AG04450 (cell line): ENCODE results near the gene CTSC. TPM values are rescaled to one million over a fixed set of nuclear protein-coding genes. Genes with fewer than 3 reads are reported as not detected.

Experiments used
- CTCF ChIA-PET: fragments of 300-600, 350-600 bp; formaldehyde crosslinking; extraction: SDS; loops from one replicate; lab custom pipeline; 2022; ENCODE audit warnings: antibody characterized with exemption, inconsistent platforms; lab: Charles Lee
- POLR2A ChIA-PET: fragments of 350-600 bp; formaldehyde crosslinking; extraction: SDS; loops from one replicate; lab custom pipeline; 2021; ENCODE audit warnings: antibody characterized with exemption, inconsistent platforms; lab: Yijun Ruan, JAX
- DNase-seq: peaks from one replicate; pipeline ENCODE4 v3.0.0-alpha.2; 2011; ENCODE audit warnings: low read depth, low spot score
- H3K27ac ChIP-seq: one replicate; pipeline ENCODE4 v1.5.1; 2012; ENCODE audit warnings: low read depth, low read length, control low read depth
- H3K27me3 ChIP-seq: one replicate; pipeline ENCODE4 v1.6.0; 2012; ENCODE audit warnings: low read length; ENCODE audit not compliant: control insufficient read depth, insufficient read depth
- H3K4me3 ChIP-seq: 2 replicates; pipeline ENCODE4 v1.5.1; 2011; ENCODE audit warnings: mild to moderate bottlenecking, low read depth, low read length, control low read depth
- H3K9me3 ChIP-seq: 2 replicates; pipeline ENCODE4 v1.5.1; 2012; ENCODE audit warnings: low read length; ENCODE audit not compliant: control insufficient read depth, insufficient read depth
- polyA plus RNA-seq: library from polyadenylated mRNA; depleted of rRNA; stranded (reverse); fragments of >200 nt; gene quantifications from 2 replicates; pipeline ENCODE4 v1.2.3, GENCODE V29; 2011
- TF ChIP-seq, protein P1 (sequence below): IDR thresholded peaks from 2 replicates; pipeline ENCODE4 v1.5.1; 2011; ENCODE audit warnings: low read depth, low read length, control low read depth, inconsistent platforms

Gene CTSC
- polyA plus RNA-seq, 1 experiment: 565 TPM

DNA sequence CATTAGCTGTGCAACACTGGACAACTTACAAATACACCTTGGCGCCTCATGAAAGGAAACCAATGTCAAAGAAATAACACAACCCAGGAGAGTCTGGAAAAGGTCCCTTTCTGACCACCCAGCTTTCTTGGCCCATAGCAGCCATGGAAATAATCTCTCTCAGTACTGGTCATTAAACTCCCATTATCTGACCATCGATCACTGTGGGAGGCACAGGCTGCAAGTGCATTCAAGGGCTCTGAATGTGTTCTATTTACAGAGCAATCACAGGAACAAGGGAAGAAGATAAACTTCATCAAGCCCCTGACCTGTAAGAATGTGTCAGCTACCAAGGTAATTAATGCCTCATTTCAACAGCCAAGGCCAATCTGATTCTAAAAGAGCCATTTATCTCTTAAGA, 40.1 kb downstream of the CTSC start:
- TF ChIP-seq, protein P1, sequence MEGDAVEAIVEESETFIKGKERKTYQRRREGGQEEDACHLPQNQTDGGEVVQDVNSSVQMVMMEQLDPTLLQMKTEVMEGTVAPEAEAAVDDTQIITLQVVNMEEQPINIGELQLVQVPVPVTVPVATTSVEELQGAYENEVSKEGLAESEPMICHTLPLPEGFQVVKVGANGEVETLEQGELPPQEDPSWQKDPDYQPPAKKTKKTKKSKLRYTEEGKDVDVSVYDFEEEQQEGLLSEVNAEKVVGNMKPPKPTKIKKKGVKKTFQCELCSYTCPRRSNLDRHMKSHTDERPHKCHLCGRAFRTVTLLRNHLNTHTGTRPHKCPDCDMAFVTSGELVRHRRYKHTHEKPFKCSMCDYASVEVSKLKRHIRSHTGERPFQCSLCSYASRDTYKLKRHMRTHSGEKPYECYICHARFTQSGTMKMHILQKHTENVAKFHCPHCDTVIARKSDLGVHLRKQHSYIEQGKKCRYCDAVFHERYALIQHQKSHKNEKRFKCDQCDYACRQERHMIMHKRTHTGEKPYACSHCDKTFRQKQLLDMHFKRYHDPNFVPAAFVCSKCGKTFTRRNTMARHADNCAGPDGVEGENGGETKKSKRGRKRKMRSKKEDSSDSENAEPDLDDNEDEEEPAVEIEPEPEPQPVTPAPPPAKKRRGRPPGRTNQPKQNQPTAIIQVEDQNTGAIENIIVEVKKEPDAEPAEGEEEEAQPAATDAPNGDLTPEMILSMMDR: no peak
- ChIA-PET POLR2A (no interaction called here), CTCF (no interaction called here)
- DNase-seq: no peak
- Histone ChIP-seq H3K27me3 (no peaks in the 10 kb centered on the region), H3K27ac (no peak overlapping the region), H3K9me3 (no peaks in the 10 kb centered on the region), H3K4me3 (no peak overlapping the region)

DNA sequence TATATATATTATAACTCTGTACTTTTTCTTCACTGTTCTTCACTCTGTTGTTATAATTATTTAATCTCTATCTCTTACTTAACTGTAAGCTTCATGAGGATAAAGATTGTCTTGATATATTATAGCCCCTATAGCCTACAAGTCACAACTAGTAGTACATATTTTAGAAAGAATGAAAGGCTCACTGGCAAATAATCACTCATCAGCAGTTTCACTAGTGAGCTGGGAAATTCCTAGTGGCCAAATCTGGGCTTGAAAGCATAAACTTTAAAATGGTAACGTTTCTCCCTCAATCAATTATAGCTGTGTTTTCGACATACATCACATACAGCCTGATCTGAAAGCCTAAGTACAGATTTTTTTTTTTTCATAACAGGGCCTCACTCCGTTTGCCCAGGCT, 42.5 kb downstream of the CTSC start:
- ChIA-PET POLR2A (no interaction called here), CTCF (interaction anchor here (0.7 to 2.0 kb wide), 4 partner anchors 10 to 258 kb away, joined by 3 to 10 read pairs (median 6); no protein-coding TSS in a partner anchor)
- TF ChIP-seq, protein P1: no peak
- DNase-seq: no peak
- Histone ChIP-seq H3K27ac (no peak overlapping the region), H3K4me3 (no peak overlapping the region), H3K9me3 (no peaks in the 10 kb centered on the region), H3K27me3 (no peaks in the 10 kb centered on the region)

DNA sequence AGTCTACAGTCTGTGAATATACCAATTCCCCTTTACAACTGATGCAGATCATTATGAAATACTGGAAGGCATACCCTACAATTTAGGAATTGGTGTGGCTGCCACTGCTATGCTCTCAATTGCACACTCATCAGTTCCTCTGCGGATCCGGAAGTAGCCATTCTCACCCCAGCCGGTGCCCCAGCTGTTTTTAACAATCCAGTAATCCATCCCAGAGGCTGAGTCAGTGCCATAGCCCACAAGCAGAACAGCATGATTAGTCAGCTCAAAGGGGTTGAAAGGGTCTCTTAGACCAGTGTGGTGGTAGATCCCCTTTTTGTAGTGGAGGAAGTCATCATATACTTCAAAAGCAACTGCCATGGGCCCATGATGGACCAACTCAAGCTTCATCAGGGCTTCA, 43.6 kb downstream of the CTSC start:
- H3K27me3 ChIP-seq: no peaks in the 10 kb centered on the region
- H3K27ac ChIP-seq: no peak overlapping the region
- no peak overlapping the region for H3K4me3 ChIP-seq
- ChIA-PET CTCF (interaction anchor here (1.8 to 2.0 kb wide), 2 partner anchors 62 to 250 kb away, joined by 6 to 7 read pairs; no protein-coding TSS in a partner anchor), POLR2A (no interaction called here)
- TF ChIP-seq, protein P1: no peak
- no peaks in the 10 kb centered on the region for H3K9me3 ChIP-seq
- no peak for DNase-seq

DNA sequence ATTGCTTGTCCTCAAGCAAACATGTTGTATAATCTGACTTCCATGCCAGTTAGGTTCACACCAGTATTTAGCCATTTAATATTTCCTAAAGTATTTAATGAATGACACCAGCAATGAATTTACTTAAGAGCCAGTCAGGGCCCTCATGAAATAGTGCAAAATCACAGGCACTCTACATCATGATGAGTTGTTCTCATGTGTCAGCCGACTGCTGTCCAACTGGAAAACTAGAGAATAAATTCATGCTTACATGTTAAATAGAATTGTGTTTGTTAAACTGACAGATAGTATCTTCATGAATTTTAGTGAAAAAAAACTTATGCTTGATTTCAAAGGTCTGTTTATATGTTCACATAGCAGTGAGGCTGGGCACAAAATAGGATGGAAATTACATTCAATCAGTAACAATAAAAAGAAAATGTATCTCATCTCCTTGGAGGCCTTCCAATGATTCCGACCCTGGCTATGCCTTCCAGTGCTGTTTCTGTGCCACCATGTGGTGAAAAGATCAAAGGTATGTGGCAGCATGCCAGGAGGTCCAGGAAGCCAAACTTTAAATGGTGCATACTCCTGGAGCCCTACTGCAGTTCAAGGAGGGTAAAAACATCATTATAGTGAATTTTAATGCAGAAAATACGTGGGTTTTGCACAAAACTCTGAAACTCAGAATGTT, 45.2 kb downstream of the CTSC start:
- CTCF ChIA-PET: interaction anchor here (0.6 to 1.8 kb wide), 4 partner anchors 60 to 253 kb away, joined by 3 to 7 read pairs (median 4); no protein-coding TSS in a partner anchor
- no peak for DNase-seq
- POLR2A ChIA-PET: no interaction called here
- Histone ChIP-seq H3K27me3 (no peaks in the 10 kb centered on the region), H3K27ac (no peak overlapping the region), H3K4me3 (no peak overlapping the region), H3K9me3 (no peaks in the 10 kb centered on the region)
- TF ChIP-seq, protein P1: no peak

DNA sequence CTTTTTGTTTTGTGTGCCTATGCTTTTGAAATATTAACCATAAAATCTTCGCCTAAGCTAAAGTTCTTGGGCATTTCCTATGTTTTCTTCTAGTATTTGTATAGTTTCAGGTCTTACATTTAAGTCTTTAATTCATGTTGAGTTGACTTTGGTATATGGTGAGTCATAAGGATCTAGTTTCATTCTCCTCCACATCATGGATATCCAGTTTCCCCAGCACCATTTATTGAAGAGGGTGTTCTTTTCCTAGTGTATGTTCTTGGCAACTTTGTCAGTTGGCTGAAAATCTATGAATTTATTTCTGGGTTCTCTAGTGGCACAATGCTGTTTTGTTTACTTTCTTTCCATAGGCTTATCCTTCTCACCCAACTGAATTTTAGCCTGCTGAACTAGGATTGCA, 49.0 kb downstream of the CTSC start:
- TF ChIP-seq, protein P1: no peak
- POLR2A ChIA-PET: no interaction called here
- Histone ChIP-seq H3K4me3 (no peak overlapping the region), H3K27ac (no peak overlapping the region), H3K27me3 (no peaks in the 10 kb centered on the region), H3K9me3 (no peaks in the 10 kb centered on the region)
- no peak for DNase-seq
- CTCF ChIA-PET: interaction anchor here (1.2 kb wide), 1 partner anchor 255 kb away, joined by 3 read pairs; no protein-coding TSS in a partner anchor
